K562 (cell line): ENCODE results near the gene RAB3GAP2. TPM values are rescaled to one million over a fixed set of nuclear protein-coding genes. Genes with fewer than 3 reads are reported as not detected.

Source experiments
- ARID1B ChIP-seq: fragments of 450-650 bp; IDR thresholded peaks from 2 replicates; pipeline ENCODE4 v1.6.1; 2016; ENCODE audit warnings: antibody characterized with exemption, mild to moderate bottlenecking, inconsistent platforms
- ASH1L ChIP-seq: fragments of 450-650 bp; IDR thresholded peaks from 2 replicates; pipeline ENCODE4 v1.6.1; 2018; ENCODE audit warnings: borderline replicate concordance, mild to moderate bottlenecking, low read depth; ENCODE audit not compliant: partially characterized antibody
- ETS1 ChIP-seq: conservative IDR thresholded peaks from 2 replicates; pipeline ENCODE4 v1.6.1; 2011; ENCODE audit warnings: low read depth, mild to moderate bottlenecking, low read length; ENCODE audit not compliant: control insufficient read depth
- ETV5 ChIP-seq: sonication (generic); formaldehyde crosslinking; IDR thresholded peaks from 2 replicates; pipeline ENCODE4 v1.4.0; 2020; ENCODE audit warnings: low read depth, mild to moderate bottlenecking, missing genetic modification reagents
- GTF2E2 ChIP-seq: fragments of 200-800 bp; sonication (Bioruptor generic); IDR thresholded peaks from 2 replicates; pipeline ENCODE4 v1.6.1; 2016; ENCODE audit warnings: missing genetic modification characterization, missing compliant biosample characterization
- MXD1 ChIP-seq: fragments of 250-450 bp; sonication (Bioruptor Pico); IDR thresholded peaks from 2 replicates; pipeline ENCODE4 v1.8.0; 2021; ENCODE audit warnings: borderline replicate concordance, mild to moderate bottlenecking, moderate library complexity; ENCODE audit not compliant: poor library complexity, severe bottlenecking
- NFIC ChIP-seq: fragments of 450-650 bp; IDR thresholded peaks from 2 replicates; pipeline ENCODE4 v1.6.1; 2017; ENCODE audit warnings: mild to moderate bottlenecking, inconsistent platforms
- POLR2AphosphoS5 ChIP-seq: IDR thresholded peaks from 2 replicates; pipeline ENCODE4 v1.6.1; 2011; ENCODE audit warnings: mild to moderate bottlenecking, low read depth, low read length, moderate library complexity; ENCODE audit not compliant: control insufficient read depth, insufficient read depth
- RERE ChIP-seq: sonication (generic); formaldehyde crosslinking; IDR thresholded peaks from 2 replicates; pipeline ENCODE4 v1.8.0; 2023; ENCODE audit warnings: missing genetic modification reagents, mild to moderate bottlenecking, borderline replicate concordance
- SRSF3 ChIP-seq: fragments of 200-400 bp; formaldehyde crosslinking; IDR thresholded peaks from 2 replicates; pipeline ENCODE4 v1.6.1; 2016; ENCODE audit warnings: mild to moderate bottlenecking, low read length, moderate library complexity; ENCODE audit not compliant: insufficient read depth
- TAF1 ChIP-seq: IDR thresholded peaks from 2 replicates; pipeline ENCODE4 v1.6.1; 2011; ENCODE audit warnings: mild to moderate bottlenecking, low read length, moderate library complexity; ENCODE audit not compliant: insufficient read depth, control insufficient read depth, severe bottlenecking; ENCODE audit errors: extremely low read depth
- ZBTB17 ChIP-seq: fragments of 450-650 bp; formaldehyde crosslinking; IDR thresholded peaks from 2 replicates; pipeline ENCODE4 v1.4.0; 2020; ENCODE audit warnings: mild to moderate bottlenecking
- ZNF431 ChIP-seq: sonication (generic); formaldehyde crosslinking; IDR thresholded peaks from 2 replicates; pipeline ENCODE4 v1.8.0; 2022; ENCODE audit warnings: mild to moderate bottlenecking, missing genetic modification reagents
- polyA plus RNA-seq, 8 experiments: library from polyadenylated mRNA; depleted of rRNA in 4 of 8; stranded (reverse) in 5 of 8; unstranded in 3 of 8; fragments of >200 nt; fragmentation: Nextera tagmentation in 2 of 8; fragmentation: Illumina TruSeq in 1 of 8; extraction: Ambion mirVana in 2 of 8; extraction: Trizol in 1 of 8; gene quantifications; 2 replicates each; pipeline versions ENCODE4 v1.2.1 to v1.2.3, GENCODE V29; 2011 to 2014; ENCODE audit warnings: inconsistent platforms in 1 of 8, missing spikeins in 1 of 8
- total RNA-seq, 7 experiments: library from RNA; depleted of rRNA in 6 of 7; stranded (reverse); fragments of >200 nt in 6 of 7; fragmentation: Illumina TruSeq in 2 of 7; extraction: Trizol in 2 of 7; gene quantifications; 2 replicates each; pipeline versions ENCODE4 v1.2.1 to v1.2.3, GENCODE V29; 2011 to 2021; ENCODE audit warnings: low replicate concordance in 1 of 7
- TF ChIP-seq, protein P1 (sequence below): fragments of 450-650 bp; IDR thresholded peaks from 2 replicates; pipeline ENCODE4 v1.6.1; 2017; ENCODE audit warnings: mild to moderate bottlenecking, moderate library complexity

Gene RAB3GAP2
- total and polyA plus RNA-seq, 9 of the 15 experiments (the other 6 are each of a cell fraction or from before 2014, with no cell fraction given) = 14.1 to 69.1 (median 32.2) TPM

DNA sequence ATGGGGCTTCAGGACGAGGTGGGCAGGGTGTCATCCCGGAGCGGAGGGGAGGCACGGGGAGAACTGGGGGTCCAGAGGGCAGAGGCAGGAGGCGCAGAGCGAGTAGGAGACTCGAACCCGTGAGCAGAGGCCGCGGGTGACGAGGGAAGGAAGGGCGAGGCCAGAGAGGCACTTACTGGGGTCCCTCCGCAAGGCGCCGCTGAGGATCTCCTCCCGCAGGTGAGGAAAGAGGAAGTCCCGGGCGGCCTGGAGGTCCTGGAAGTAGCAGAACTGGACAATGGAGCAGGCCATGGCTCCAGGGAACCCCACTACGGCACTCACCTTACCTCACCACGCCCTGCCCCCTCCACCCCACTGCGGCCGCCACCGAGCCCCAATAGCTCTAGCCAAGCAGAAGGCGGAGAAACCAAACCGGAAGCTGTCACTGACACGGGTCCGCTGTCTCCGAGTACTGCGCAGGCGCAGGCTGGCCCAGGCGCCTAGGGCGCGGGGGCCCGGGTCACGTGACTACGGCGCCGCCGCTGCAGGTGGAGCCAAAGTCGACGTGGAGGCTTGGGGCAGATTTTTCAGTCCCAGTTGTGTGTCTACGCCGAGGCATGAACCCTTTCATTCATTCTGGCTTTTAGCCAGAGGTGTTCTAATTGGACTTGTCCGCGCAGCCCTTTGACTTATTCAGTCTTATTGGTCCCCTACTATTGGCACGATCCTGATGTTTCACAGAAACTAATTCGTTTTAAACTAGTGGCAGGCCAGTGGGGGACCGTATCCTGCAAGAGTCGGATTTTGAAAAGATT is at the start of gene RAB3GAP2 (continued):
- peak; percentile 17; the same call in 1 of the 2 replicates for TF ChIP-seq RERE
- peak; percentile 27 for TF ChIP-seq ARID1B
- peak; percentile 84 for TF ChIP-seq ETS1
- peak; percentile 73; the same call in 1 of the 2 replicates for TF ChIP-seq ZBTB17 (CRISPR knock-in tag)
- TF ChIP-seq MXD1 (CRISPR knock-in tag) = no peak
- TF ChIP-seq ASH1L = peak; percentile 58
- TF ChIP-seq ETV5 (CRISPR knock-in tag) = peak; percentile 67
- 0 out of 2 replicates have a peak, but pooled peaks have one; percentile 36 for TF ChIP-seq SRSF3
- no peak; the same call in 1 of the 2 replicates for TF ChIP-seq ZNF431 (CRISPR knock-in tag)
- TF ChIP-seq NFIC = peak; percentile 94
- TF ChIP-seq TAF1 = peak; percentile 91
- peak; percentile 92 for TF ChIP-seq POLR2AphosphoS5
- TF ChIP-seq, protein P1, sequence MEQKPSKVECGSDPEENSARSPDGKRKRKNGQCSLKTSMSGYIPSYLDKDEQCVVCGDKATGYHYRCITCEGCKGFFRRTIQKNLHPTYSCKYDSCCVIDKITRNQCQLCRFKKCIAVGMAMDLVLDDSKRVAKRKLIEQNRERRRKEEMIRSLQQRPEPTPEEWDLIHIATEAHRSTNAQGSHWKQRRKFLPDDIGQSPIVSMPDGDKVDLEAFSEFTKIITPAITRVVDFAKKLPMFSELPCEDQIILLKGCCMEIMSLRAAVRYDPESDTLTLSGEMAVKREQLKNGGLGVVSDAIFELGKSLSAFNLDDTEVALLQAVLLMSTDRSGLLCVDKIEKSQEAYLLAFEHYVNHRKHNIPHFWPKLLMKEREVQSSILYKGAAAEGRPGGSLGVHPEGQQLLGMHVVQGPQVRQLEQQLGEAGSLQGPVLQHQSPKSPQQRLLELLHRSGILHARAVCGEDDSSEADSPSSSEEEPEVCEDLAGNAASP = no peak
- no peak for TF ChIP-seq GTF2E2 (tag)
- TF ChIP-seq, all 486 proteins: peak for 195
